Activated T-cell treated with anti-CD3 and anti-CD28 coated beads, Interleukin-2, amount 50 U/mL, for 48 hours (primary cell): Measurements from ENCODE around the gene MMP8.
"Not testable (repeated sequence)": the region's sequence is repeated elsewhere in the genome, so short reads cannot be mapped to it uniquely, and the experiment has no call there.

ENCODE experiments used
- DNase-seq, 2 experiments: peaks; one replicate each; pipeline ENCODE4 v3.0.0-alpha.2; 2020

The MMP8 gene, protein sequence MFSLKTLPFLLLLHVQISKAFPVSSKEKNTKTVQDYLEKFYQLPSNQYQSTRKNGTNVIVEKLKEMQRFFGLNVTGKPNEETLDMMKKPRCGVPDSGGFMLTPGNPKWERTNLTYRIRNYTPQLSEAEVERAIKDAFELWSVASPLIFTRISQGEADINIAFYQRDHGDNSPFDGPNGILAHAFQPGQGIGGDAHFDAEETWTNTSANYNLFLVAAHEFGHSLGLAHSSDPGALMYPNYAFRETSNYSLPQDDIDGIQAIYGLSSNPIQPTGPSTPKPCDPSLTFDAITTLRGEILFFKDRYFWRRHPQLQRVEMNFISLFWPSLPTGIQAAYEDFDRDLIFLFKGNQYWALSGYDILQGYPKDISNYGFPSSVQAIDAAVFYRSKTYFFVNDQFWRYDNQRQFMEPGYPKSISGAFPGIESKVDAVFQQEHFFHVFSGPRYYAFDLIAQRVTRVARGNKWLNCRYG

DNA sequence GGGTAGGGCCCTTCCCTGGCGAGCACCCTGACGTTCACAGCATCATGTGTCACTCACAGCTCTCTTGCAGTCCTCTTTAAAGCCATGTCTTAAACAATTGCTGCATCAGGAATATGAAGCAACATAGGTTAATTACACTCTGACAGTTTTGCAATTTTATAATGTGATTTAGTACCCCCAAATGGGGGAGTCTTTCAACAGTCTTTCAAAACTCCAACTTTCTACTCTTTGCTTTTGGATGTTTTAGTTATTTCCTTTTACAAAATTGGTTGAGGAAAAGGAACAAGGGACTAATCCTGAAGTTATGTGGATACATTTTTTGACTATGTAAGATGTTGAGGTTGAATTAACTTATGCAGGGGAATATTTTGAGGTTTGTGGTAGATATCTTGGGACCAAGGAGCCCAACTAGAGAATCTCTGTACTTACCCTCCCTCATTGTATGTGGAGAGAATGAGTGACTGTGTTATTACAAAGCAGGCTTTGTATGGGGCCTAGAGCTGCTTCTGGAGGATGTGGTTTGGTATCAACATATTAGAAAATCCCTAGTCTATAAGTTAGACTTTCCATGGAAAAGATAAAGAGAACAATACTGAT lies at the start of gene MMP8:
TSS of gene MMP8 (minus strand) at position 51 of the 597 bp plus-strand sequence. CDS start 99 bp downstream, outside the sequence.
- DNase-seq: no peak

DNA sequence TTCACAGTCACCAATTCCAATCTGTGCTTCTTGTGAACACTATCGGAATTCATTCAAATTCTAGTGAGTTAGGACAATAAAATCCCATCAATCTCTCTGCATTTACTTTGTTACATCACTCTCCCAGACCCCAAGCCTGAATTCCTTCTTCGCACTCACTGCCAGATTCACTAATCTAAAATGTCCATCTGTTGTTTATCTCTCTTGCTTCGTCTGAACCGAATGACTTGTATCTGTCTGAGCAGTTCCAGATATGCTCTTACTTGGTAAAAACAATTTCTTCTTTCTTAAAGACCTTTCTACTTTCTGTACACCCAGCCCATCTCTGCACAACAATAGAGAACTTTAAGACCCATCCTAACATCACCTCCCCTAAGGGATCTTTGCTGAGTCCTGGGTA lies 48.6 kb upstream of the MMP8 start:
- DNase-seq: no peak

- no peak for DNase-seq
These were observed 46.6 kb upstream of the MMP8 start for GRCh38 chr11:102771351-102771750.

DNA sequence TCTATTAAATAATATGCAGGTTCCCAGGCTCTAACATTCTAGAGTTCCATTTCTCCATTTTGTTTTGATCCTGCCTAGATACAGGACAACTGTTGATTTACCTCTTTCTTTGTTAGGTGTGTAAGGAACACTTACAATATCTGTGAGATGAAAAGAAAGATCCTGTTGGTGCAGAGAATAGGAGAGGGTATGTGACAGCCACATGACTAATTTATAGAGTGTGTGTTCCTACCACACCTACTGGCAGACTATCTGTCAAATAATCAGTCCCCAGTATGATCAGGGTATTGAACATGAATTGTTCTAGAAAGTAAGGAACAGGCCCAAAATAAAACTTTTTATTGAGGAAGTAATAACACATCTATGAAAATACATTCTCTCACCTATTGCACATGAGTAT lies 45.4 kb upstream of the MMP8 start:
- DNase-seq: no peak

DNA sequence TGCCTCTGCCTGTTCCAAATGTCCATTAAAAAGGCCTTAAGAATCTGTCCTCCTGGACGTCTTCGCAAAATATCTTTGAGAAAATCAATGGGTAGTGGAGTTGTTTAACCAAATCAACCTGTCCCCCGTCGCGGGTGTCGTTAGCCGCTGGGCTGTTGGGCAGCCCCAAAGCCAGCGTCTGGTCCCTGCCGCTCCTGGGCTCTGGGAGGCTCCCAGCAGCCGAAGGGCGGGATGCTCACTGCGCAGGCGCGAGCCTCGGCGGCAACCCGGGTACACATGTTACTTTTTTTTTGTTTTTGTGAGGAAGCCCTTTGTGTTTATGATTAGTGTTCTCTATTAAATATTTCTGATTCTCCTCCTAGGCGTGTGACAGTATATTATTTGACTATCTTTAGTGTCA lies 43.0 kb upstream of the MMP8 start:
- DNase-seq: no peak

DNA sequence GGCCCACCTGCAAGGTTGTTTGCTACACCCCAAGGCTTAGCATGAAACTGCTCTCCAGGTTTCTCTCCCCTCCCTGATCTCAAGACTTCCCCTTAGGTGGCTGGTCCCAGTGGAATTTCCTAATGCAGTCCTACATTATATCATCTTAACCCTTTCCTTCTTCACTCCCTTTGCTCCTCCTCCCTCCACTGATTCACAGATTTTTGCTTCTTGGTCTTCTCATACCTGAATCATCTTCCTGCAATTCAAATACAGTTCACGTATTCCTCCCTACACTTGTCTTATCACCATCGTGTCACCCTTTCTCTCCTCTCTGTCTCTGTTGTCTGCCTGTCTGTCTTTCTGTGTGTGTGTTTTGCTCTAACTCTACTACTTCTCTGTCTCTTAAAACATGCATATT lies 38.7 kb upstream of the MMP8 start:
- no peak for DNase-seq

DNA sequence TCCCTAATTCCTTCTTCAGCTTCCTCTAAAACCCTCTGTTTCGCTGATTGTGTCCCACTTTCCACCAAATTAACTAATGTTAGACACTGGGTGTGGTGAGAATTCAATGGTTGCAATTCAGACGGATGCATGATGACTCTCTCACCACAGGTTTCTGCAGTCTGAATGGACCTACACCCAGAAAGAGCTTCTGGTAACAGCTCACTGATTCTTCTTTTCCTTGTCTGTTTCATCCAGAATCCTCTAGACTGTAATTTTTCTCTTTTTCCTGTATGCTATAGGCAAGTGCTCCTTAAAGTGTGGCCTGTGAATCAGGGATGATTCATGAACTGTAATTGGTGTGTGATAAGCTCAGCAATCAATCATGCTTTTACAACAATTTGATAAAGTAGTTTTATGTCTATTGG lies 37.6 kb upstream of the MMP8 start:
- no peak for DNase-seq

GRCh38 chr11:102761646-102762238 lies 37.0 kb upstream of the MMP8 start:
- no peak for DNase-seq

GRCh38 chr11:102760344-102761035 lies 35.7 kb upstream of the MMP8 start:
- no peak for DNase-seq

- DNase-seq: no peak
These were observed 33.2 kb upstream of the MMP8 start for GRCh38 chr11:102757823-102758549.

- DNase-seq: no peak
These were observed 28.5 kb upstream of the MMP8 start for GRCh38 chr11:102753267-102753666.

GRCh38 chr11:102751673-102752072 lies 26.9 kb upstream of the MMP8 start:
- no peak for DNase-seq

- DNase-seq: no peak
These were observed 24.5 kb upstream of the MMP8 start for GRCh38 chr11:102749101-102749722.

DNA sequence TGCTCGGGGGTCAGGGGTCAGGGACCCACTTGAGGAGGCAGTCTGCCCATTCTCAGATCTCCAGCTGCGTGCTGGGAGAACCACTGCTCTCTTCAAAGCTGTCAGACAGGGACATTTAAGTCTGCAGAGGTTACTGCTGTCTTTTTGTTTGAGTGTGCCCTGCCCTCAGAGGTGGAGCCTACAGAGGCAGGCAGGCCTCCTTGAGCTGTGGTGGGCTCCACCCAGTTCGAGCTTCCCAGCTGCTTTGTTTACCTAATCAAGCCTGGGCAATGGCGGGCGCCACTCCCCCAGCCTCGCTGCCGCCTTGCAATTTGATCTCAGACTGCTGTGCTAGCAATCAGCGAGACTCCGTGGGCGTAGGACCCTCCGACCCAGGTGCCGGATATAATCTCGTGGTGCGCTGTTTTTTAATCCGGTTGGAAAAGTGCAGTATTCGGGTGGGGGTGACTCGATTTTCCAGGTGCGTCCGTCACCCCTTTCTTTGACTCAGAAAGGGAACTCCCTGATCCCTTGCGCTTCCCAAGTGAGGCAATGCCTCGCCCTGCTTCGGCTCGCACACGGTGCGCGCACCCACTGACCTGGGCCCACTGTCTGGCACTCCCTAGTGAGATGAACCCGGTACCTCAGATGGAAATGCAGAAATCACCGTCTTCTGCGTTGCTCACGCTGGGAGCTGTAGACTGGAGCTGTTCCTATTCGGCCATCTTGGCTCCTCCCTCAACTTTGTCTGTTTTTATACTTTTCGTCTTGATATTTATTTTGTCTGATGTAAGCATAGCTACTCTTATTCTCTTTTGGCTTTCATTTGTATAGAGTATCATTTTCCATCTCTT lies 22.2 kb upstream of the MMP8 start:
- DNase-seq: not testable (repeated sequence)

DNA sequence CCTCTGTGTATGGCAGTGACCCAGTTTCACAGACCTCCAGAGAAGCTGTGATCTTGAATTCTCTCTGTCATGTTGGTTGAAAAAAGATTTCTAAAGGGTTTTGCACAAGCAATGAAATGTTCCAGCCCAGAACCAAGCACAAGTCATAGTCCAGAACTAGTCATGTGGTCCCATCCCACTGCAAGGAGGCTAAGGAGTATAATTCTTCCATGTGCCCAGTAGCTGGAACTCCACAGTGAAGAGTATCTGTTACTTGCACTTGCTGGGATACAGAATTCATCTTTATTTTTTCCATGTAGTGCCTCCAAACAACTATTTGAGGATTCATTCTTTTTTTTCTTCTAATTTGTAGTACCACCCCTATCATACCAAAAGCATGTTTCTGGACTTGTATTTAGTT lies 9.9 kb upstream of the MMP8 start:
- DNase-seq: no peak

DNA sequence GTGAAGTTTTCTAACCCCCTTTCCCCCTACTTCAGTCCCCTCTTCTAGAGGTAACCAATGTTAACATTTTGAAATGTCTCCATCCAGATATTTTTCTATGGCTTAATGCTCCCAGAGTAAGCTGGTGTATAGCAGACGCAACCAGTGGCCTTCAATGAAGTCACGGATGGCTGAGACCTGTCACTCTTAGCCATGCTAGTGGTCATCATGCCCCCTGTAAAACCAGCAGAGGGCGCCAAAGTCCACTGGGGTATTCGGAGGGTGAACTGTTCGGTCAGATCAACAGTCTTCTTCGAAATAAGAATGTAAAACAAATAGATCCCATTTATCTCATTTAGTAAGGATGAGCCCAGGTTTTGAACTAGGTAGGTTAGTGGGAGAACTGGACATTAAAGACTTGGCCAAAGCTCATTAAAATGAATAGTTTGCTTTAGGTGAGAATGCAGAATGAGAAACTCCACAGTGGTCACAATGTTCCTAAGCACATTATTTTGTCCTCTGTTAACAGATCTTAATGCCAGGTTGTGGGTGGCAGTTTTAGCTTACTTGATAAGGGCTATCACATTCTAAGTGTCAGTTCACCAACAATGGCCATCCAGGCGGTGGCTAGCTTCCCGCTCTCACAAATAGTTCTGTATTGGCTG lies 8.6 kb upstream of the MMP8 start:
- peak; percentile 68 to 70 for DNase-seq

- DNase-seq: not testable (repeated sequence)
These were observed 6.2 kb upstream of the MMP8 start for GRCh38 chr11:102730944-102731343.

DNA sequence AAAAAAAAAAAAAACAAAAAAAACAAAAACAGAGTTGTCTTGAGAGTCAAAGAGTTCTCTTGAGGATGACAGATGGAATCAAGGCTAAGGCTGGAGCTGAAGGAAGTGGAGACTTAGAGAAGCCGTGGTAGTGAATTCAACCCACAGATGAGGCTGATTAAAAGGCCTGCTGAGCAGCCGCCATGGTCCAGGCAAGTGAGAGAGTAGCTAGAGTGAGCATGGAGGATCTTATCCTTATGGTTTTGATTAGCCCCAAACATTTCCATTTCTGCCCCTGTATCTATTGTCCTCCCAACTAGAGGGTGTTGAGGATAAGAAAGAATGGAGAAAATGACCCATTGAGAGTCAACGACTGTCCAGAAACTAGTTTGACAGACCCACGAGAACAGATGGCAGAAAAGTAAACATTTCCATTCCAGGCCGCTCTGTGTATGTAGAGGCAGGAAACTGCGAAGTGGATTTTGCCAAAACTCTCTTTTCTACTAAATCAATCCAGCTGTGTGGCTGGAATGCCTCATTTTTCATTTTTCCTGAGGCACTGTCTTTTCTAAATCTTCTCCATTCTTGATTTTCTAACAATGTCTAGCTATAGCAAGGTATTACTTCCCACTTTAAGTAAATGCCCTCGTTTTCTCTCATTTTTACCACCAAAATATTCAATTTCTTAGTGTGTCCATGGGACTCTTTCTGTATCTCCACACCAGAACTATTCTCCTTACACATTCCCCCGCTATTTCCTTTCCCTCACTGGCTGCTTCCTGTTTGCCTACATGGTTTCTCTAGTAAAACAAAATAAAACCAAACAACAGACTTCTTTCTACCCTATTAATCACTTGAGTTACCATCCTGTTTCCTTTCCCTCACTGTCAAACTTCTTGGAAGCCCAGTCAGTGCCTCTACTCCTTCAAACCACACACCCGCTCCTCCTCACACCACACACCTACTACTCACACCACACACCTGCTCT lies 5.4 kb upstream of the MMP8 start:
- no peak for DNase-seq

GRCh38 chr11:102727890-102728289 lies 3.1 kb upstream of the MMP8 start:
- no peak for DNase-seq

- DNase-seq: no peak
These were observed 1.9 kb downstream of the MMP8 start for GRCh38 chr11:102722821-102723220.
